K562 (cell line): ENCODE data around the gene TIMP3. TPM values are rescaled to one million over a fixed set of nuclear protein-coding genes. Genes with fewer than 3 reads are reported as not detected.

ENCODE experiments used
- CBFA2T3 ChIP-seq: fragments of 450-650 bp; IDR thresholded peaks from 2 replicates; pipeline ENCODE4 v1.6.1; 2017
- CBX5 ChIP-seq: IDR thresholded peaks from 2 replicates; pipeline ENCODE4 v1.6.1; 2014; ENCODE audit warnings: low read depth, borderline replicate concordance
- ETS2 ChIP-seq: IDR thresholded peaks from 2 replicates; pipeline ENCODE4 v1.6.1; 2016; ENCODE audit warnings: borderline replicate concordance, missing genetic modification characterization, mild to moderate bottlenecking, moderate library complexity, missing compliant biosample characterization; ENCODE audit not compliant: poor library complexity, severe bottlenecking
- FOS ChIP-seq: IDR thresholded peaks from 3 replicates; pipeline ENCODE4 v1.6.1; 2011; ENCODE audit not compliant: insufficient read length; ENCODE audit errors: extremely low read depth
- GABPB2 ChIP-seq: fragments of 250-450 bp; sonication (Bioruptor Pico); conservative IDR thresholded peaks from 2 replicates; pipeline ENCODE4 v1.5.1; 2021; ENCODE audit warnings: mild to moderate bottlenecking
- GTF2A2 ChIP-seq: IDR thresholded peaks from 2 replicates; pipeline ENCODE4 v1.6.1; 2016; ENCODE audit warnings: mild to moderate bottlenecking, missing genetic modification characterization, missing compliant biosample characterization
- HDAC1 ChIP-seq, 2 experiments: fragments of 450-650 bp; IDR thresholded peaks; 2 replicates each; pipeline ENCODE4 v1.6.1; 2016 to 2017; ENCODE audit warnings: inconsistent platforms in 1 of 2, mild to moderate bottlenecking in 1 of 2, moderate library complexity in 1 of 2
- HDAC6 ChIP-seq: IDR thresholded peaks from 2 replicates; pipeline ENCODE4 v1.6.1; 2012; ENCODE audit warnings: low read depth, mild to moderate bottlenecking, control low read depth, inconsistent platforms, low read length, moderate library complexity
- JUND ChIP-seq, 2 experiments: IDR thresholded peaks; 2 replicates in 1 of 2; 3 replicates in 1 of 2; pipeline ENCODE4 v1.6.1; 2011; ENCODE audit warnings: borderline replicate concordance in 2 of 2, low read depth in 2 of 2, low read length in 2 of 2, improper control_type of control experiment in 1 of 2, missing biosample characterization in 1 of 2, missing genetic modification characterization in 1 of 2, missing genetic modification reagents in 1 of 2
- PTTG1 ChIP-seq: fragments of 450-650 bp; IDR thresholded peaks from 2 replicates; pipeline ENCODE4 v1.6.1; 2016; ENCODE audit warnings: low read depth, mild to moderate bottlenecking, missing genetic modification characterization, missing compliant biosample characterization
- RBFOX2 ChIP-seq: fragments of 200-400 bp; formaldehyde crosslinking; IDR thresholded peaks from 2 replicates; pipeline ENCODE4 v1.6.1; 2017; ENCODE audit warnings: low read depth, mild to moderate bottlenecking, low read length, moderate library complexity
- RNF2 ChIP-seq: sonication (generic); IDR thresholded peaks from 2 replicates; pipeline ENCODE4 v1.6.1; 2016
- SMARCE1 ChIP-seq: fragments of 450-650 bp; IDR thresholded peaks from 2 replicates; pipeline ENCODE4 v1.7.1; 2016; ENCODE audit warnings: mild to moderate bottlenecking
- TBP ChIP-seq: optimal IDR thresholded peaks from 2 replicates; pipeline ENCODE3; 2011; ENCODE audit warnings: low read depth, low read length, improper control_type of control experiment
- TRIM28 ChIP-seq: fragments of 450-650 bp; IDR thresholded peaks from 2 replicates; pipeline ENCODE4 v1.6.1; 2017
- TSHZ1 ChIP-seq: fragments of 250-450 bp; sonication (Bioruptor Pico); IDR thresholded peaks from 2 replicates; pipeline ENCODE4 v1.4.0; 2020; ENCODE audit warnings: mild to moderate bottlenecking, moderate library complexity
- XRCC4 ChIP-seq: IDR thresholded peaks from one replicate; pipeline ENCODE4 v1.6.1; 2011; ENCODE audit not compliant: insufficient read depth, insufficient read length; ENCODE audit errors: extremely low read depth
- ZNF224 ChIP-seq: sonication (generic); formaldehyde crosslinking; IDR thresholded peaks from 2 replicates; pipeline ENCODE4 v1.8.0; 2022; ENCODE audit warnings: mild to moderate bottlenecking, missing genetic modification reagents
- ZNF280A ChIP-seq: fragments of 450-650 bp; IDR thresholded peaks from 2 replicates; pipeline ENCODE4 v1.6.1; 2018; ENCODE audit warnings: mild to moderate bottlenecking, low read depth; ENCODE audit not compliant: partially characterized antibody
- ZSCAN29 ChIP-seq: fragments of 450-650 bp; IDR thresholded peaks from 2 replicates; pipeline ENCODE4 v1.6.1; 2017
- polyA plus RNA-seq, 8 experiments: library from polyadenylated mRNA; depleted of rRNA in 4 of 8; stranded (reverse) in 5 of 8; unstranded in 3 of 8; fragments of >200 nt; fragmentation: Nextera tagmentation in 2 of 8; fragmentation: Illumina TruSeq in 1 of 8; extraction: Ambion mirVana in 2 of 8; extraction: Trizol in 1 of 8; gene quantifications; 2 replicates each; pipeline versions ENCODE4 v1.2.1 to v1.2.3, GENCODE V29; 2011 to 2014; ENCODE audit warnings: inconsistent platforms in 1 of 8, missing spikeins in 1 of 8
- total RNA-seq, 7 experiments: library from RNA; depleted of rRNA in 6 of 7; stranded (reverse); fragments of >200 nt in 6 of 7; fragmentation: Illumina TruSeq in 2 of 7; extraction: Trizol in 2 of 7; gene quantifications; 2 replicates each; pipeline versions ENCODE4 v1.2.1 to v1.2.3, GENCODE V29; 2011 to 2021; ENCODE audit warnings: low replicate concordance in 1 of 7
- TF ChIP-seq, protein P1 (sequence below): fragments of 250-450 bp; sonication (Bioruptor Pico); IDR thresholded peaks from 2 replicates; pipeline ENCODE4 v1.4.0; 2020; ENCODE audit warnings: mild to moderate bottlenecking
- TF ChIP-seq, protein P2 (sequence below): sonication (generic); formaldehyde crosslinking; IDR thresholded peaks from 2 replicates; pipeline ENCODE4 v1.8.0; 2022; ENCODE audit warnings: mild to moderate bottlenecking, missing genetic modification reagents

The TIMP3 gene
- total and polyA plus RNA-seq, 9 of the 15 experiments (the other 6 are each of a cell fraction or from before 2014, with no cell fraction given) = 0.07 to 0.73 (median 0.18) TPM

DNA sequence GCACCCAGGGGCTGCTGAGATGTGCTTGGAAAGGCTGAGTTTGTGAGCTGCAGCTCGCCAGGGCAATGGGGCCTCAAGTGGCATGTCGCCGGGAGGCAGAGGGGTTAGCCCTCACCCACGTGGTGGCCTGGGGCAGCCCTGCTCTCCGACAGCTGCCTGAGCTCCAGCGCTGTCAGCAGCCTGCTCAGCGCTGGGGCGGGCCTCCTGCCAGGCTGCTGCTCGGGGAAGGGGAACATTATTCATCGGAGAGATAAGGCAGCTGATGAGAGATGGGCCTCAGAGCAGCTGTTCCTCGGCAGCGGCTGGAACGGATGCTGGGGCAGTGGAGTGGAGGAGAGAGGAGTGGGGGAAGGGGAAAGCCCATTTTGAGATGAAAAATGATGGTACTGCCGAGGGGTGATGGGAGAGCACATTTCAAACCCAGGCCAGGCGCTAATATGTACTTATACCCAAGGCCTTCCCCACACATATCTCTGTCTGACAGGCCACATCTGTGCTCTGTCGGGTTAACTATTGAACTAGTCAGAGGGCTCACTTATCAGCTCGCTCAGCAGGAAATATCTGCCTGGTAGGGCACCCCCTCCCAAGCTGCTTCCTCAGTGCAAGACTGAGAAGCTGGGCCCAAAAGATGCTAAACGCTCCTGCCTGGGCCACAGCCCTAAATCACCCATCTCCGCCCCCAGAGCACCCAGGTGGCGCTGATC, 79.5 kb downstream of the TIMP3 start (continued):
- TF ChIP-seq TSHZ1 (CRISPR knock-in tag) = no peak
- no peak for TF ChIP-seq GTF2A2 (tag)
- peak; percentile 98 for TF ChIP-seq CBFA2T3
- 0 out of 2 replicates have a peak, but pooled peaks have one; percentile 41 for TF ChIP-seq CBX5
- TF ChIP-seq RBFOX2 = peak; percentile 60
- TF ChIP-seq HDAC1 (IDR thresholded peaks at IDR 0.05) = peak in 1 of 2 experiments; percentile 91; a peak in 2 of 4 replicates
- no peak for TF ChIP-seq ETS2 (tag)
- TF ChIP-seq ZSCAN29 = no peak
- TF ChIP-seq FOS = no peak
- no peak for TF ChIP-seq XRCC4
- TF ChIP-seq, protein P1, sequence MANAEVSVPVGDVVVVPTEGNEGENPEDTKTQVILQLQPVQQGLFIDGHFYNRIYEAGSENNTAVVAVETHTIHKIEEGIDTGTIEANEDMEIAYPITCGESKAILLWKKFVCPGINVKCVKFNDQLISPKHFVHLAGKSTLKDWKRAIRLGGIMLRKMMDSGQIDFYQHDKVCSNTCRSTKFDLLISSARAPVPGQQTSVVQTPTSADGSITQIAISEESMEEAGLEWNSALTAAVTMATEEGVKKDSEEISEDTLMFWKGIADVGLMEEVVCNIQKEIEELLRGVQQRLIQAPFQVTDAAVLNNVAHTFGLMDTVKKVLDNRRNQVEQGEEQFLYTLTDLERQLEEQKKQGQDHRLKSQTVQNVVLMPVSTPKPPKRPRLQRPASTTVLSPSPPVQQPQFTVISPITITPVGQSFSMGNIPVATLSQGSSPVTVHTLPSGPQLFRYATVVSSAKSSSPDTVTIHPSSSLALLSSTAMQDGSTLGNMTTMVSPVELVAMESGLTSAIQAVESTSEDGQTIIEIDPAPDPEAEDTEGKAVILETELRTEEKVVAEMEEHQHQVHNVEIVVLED (CRISPR knock-in tag) = 0 out of 2 replicates have a peak, but pooled peaks have one; percentile 18
- TF ChIP-seq TBP = no peak
- TF ChIP-seq ZNF224 = no peak
- TF ChIP-seq GABPB2 (CRISPR knock-in tag) = no peak
- TF ChIP-seq, protein P2, sequence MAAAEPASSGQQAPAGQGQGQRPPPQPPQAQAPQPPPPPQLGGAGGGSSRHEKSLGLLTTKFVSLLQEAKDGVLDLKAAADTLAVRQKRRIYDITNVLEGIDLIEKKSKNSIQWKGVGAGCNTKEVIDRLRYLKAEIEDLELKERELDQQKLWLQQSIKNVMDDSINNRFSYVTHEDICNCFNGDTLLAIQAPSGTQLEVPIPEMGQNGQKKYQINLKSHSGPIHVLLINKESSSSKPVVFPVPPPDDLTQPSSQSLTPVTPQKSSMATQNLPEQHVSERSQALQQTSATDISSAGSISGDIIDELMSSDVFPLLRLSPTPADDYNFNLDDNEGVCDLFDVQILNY = no peak
- TF ChIP-seq PTTG1 (tag) = no peak
- no peak for TF ChIP-seq HDAC6
- TF ChIP-seq TRIM28 = no peak
- no peak for TF ChIP-seq ZNF280A
- peak; percentile 97 for TF ChIP-seq RNF2
- peak; percentile 59; the same call in 1 of the 2 replicates for TF ChIP-seq JUND (IDR thresholded peaks at IDR 0.05; ENCODE audit: borderline replicate concordance, low read depth, low read length)
- peak; percentile 81; the same call in 2 of the 3 replicates for TF ChIP-seq JUND (tag; IDR thresholded peaks at IDR 0.05; ENCODE audit: borderline replicate concordance, low read depth, low read length)
- peak; percentile 89 for TF ChIP-seq SMARCE1
